Stimulated activated CD4-positive, alpha-beta T cell treated with anti-CD3 and anti-CD28 coated beads, Interleukin-1b, Interleukin-23, amount 100 ng/mL, for 4 hours (primary cell): ENCODE results near the gene CD164.
"Not testable (repeated sequence)": the region's sequence is repeated elsewhere in the genome, so short reads cannot be mapped to it uniquely, and the experiment has no call there.

Experiments used
- DNase-seq, 2 donors: peaks; one replicate each; pipeline ENCODE4 v3.0.0-alpha.2; 2020; ENCODE audit warnings: low read depth in 2 of 2

CD164 gene

DNA sequence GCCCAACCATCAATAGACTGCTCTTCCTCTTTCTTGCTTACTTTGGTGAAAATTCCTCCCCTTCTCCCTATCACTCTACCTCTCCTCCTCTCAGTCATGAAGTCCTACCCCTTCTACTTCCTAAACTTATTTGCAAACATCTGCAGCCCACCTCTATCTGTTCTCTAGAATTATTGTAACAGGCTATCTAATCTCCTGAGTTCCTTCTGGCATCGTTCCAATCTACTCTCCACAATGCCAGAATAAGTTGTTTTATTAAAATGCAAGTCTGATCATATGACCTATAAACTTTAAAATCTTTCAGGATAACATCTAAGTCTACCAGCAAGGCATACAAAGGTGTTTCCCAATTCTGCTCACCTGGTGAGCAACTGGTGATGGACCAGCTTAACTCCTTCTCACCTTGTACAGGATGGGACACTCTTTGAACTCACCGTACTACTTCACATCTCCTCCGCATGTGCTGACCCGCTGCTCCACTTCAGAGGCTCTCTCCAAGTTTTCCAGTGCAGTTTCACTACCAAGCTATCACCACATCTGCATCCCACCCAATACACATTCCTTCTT is 7.9 kb downstream of the CD164 start:
- no peak for DNase-seq

DNA sequence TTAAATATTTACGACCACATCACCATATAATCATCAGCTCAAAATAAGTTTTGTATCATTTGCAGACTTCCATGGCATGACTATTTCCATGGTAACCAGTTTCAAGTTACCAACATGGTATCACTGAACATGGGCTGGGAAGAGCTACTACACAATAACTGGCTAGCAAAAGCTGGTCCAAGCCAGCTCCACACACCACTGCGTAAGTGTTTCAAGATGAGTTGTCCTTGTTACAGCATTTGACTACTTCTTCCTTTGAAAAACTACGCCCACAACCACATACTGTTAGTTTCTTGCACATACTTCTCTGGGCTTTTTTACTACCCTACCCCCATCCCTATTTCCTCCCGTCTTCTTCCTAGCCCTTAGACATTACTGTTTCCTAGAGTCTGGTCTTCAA is 8.5 kb downstream of the CD164 start:
- no peak for DNase-seq

DNA sequence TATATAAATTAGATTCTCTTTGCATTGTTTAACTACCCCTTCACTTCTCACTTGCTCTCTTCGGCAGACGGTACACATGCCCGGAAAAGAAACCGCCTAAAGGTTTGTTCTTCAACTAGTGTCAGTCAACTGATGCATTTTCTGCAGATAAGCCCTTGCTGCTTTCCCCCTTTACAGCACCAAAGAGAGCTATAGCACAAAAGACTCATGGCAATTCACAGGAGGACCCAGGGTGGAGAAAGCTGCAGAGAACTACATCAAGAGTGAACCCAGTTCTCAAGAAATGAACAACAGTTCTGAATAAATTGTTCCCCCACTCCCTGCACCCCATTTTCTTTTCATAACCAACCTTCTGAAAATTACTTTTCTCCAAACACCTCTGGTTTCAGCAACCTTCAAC is 8.9 kb downstream of the CD164 start:
- DNase-seq: no peak

DNA sequence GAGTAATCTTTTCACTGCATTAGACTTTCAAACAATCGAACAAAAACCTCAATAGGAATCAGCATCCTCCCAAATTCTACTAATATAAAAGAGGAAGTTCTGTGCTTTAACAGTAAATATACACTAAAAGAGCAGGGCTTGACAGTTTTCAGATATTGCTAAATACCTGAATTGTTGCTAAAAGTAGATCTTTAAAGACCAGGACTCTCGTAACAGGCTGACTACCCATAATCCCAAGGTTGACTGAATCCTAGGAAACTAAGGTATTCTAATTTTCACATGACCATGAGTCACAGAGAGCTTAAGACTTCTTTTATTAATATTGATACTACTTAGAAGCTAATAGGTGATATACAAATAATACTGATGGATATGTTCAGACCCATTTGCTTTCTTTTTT is 10.1 kb downstream of the CD164 start:
- DNase-seq: no peak

DNA sequence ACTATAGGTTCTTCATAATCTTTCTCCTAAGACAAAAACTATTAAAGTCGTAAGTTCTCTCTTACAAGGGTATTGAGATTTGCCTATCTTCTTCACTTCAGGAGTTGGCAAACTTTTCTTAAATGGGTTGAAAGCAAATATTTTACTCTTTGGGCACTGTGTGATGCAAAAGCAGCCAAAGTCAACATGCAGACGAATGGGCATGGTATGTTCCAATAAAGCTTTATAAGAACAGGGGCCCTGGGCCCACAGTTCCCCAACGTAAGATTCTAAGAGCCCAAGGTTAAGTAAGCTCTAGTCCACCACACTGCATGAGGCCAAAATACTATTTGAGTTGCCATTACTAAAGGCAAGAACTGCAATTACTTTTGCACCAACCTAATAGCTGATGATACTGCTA is 11.5 kb downstream of the CD164 start:
- no peak for DNase-seq

DNA sequence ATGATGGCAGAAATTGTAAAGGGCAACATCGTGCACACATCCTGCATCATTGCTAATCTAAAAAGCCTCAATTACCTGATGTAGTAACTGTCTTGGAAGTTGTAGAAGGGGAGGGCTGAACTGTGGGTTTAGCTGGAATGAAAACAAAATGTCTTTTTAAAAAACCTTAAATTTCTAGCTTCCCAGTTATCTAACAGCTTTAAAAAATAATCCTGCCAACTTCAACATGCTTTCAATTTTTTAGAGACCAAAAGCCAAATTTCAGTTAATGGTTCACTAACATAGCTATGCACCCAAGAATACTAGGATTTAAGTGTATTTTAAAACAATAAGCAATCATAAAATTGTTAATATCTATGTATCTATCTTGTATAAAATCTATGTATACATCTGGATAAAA is 11.9 kb downstream of the CD164 start:
- DNase-seq: no peak

DNA sequence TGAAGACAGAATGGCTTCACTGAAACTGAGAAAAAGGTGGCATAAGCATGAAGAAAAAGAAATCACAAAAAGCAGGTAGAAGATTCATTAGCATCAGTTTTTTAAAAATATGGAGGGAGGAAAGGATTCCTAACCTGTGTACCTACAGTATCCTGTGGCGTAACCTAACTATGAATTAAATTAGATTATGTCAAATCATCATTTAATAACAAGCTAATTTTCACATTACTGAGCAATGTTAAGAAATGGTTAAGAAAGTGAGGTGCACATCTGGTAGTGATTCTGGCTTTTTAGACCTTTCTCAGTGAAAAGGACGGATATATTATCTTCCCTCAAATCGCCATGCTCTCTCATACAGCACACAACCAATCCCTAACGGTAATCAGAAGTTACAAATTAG is 12.5 kb downstream of the CD164 start:
- no peak for DNase-seq

DNA sequence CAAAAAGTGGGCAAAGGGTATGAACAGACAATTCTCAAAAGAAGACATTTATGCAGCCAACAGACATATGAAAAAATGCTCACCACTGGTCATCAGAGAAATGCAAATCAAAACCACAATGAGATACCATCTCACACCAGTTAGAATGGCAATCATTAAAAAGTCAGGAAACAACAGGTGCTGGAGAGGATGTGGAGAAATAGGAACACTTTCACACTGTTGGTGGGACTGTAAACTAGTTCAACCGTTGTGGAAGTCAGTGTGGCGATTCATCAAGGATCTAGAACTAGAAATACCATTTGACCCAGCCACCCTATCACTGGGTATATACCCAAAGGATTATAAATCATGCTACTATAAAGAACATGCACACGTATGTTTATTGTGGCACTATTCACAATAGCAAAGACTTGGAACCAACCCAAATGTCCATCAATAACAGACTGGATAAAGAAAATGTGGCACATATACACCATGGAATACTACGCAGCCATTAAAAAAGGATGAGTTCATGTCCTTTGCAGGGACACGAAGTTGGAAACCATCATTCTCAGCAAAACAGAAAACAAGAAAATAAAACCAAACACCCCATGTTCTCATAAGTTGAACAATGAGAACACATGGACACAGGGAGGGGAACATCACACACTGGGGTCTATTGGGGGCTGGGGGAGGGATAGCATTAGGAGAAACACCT is 17.7 kb downstream of the CD164 start:
- not testable (repeated sequence) for DNase-seq

DNA sequence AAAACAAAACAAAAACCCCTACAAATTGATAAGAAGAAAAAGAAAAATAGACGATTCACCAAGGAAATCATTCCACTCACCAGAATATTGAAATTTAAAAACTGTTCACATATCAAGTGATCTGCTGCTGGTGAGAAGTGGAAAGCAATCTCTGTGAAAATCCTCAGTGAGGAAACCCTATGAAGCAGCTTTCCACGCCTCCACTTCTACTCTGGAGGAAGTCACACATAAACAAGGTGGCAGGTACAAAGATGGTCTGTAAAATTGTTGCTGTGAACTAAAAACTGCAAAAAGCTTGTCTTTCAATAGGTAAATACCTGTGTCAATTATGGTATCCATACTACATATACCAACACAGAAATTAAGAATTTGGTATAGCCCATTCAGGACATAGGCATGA is 18.5 kb downstream of the CD164 start:
- DNase-seq: no peak

DNA sequence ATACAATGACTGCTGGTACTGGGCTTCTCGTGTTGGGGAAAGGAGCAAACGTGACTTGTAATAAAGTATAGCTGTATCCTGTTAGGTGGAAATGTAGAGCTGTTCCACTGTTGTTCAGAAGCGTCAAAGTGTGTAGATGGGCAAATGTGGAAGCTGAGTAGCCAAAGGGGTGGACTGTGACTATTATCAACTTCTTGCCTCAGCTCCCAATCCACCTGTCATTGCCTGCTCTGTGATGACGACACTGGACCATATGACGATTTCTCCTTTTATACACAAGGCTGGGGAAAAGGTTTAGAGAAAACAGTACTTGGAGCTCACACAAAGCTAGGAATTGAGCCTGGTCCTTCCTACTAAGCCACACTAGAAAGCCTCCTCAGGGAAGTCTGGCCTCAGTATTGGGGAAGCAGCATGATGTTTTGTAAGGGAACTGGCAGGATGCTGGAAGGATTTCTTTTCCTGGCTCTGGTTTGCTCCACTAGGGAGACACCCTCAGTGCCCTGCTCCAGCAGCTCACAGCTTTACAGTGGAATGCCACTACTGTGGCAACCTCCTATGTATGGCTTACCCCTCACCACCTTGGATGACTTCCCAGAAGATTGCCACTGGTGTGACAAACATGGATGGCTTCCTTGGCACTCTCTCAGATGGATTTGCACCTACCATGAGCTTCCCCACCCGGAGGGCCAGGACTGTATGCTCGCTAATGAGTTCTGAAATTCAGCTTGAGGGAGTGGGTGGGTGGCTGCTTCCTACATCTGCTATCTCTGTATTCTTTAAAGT is 20.0 kb downstream of the CD164 start:
- DNase-seq: no peak

DNA sequence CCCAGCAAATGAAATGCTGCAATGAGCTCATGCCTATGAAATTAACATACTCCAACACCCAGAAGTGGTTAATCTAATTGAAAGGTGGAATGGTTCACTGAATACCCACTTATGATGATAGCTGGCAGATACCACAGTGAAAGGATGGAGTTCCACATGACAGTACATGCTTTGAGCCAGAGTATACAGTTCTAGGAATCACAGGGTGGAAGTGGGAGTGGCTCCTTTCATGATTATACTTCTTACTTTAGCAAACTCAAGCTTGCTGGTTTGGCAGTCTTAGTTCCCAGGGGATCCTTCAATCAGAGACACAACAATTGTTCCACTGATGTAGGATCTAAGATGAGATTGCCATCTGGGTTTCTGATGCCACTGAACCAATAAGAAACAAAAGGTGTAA is 21.5 kb downstream of the CD164 start:
- DNase-seq: no peak

DNA sequence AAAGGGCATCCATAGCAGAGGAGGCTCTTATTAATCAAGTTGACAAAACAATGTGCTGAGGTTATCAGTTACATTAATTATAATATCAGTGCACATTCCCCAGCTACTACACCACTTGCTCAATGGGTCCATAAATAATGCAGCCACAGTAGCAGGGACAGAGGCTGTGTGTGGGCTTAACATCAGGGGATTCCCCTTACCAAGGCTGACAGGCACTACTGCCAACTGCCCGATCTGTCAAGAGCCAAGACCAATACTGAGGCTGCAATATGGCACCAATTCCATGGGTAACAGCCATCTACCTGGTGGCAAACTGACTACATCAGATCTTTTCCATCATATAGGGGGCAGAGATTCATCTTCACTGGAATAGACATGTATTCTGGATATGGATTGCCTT is 22.0 kb downstream of the CD164 start:
- DNase-seq: no peak

DNA sequence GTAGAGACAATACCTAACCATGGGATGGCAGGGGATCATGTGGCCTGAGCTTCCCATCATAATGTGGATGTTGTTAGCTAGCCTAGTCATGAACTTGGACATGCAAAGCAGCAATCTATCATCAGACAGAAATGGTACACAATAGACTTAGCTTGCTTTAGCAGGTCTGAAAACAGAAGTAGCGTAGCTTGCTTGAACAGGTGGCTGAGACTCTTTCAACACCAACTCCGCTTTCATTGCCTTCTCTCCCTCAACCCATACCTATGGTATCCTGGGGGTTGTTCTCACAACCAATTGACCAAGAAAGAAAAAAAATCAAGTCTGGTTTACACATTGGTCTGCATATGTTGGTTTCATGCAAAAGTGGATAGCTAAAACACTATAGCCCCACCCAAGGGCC is 23.0 kb downstream of the CD164 start:
- no peak for DNase-seq

DNA sequence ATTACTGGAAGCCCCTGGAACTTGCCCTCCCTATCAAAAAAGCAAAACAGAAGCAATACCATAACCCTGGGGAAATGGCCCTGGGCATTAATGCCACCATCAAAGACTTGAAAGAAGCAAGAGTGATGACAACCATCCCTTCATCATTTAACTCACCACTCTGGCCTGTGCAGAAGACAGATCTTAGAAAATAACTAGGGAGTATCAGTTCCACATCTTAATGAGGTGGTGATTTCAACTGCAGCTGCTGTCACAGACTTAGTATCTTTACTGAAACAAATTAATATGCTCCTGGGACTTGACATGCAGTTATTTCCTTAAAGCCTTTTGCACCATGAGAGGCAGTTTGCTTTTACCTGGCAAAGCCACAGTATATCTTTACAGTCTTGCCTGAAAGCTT is 24.1 kb downstream of the CD164 start:
- DNase-seq: no peak

DNA sequence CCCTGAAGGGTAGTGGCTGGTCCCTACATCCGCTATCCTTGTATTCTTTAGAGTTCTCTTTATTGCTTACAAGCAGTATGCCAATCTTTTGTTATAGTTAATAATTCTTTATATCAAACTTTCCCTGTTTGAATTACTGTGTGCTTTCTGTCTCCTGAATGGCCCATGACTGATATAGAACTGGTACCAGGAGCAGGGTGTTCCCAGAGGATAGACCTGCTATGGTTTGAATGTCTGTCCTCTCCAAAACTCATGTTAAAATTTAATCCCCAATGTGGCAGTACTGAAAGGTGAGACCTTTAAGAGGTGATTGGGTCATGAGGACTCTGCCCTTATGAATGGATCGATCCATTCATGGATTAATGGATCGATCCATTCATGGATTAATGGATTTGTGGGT is 26.0 kb downstream of the CD164 start:
- no peak for DNase-seq

DNA sequence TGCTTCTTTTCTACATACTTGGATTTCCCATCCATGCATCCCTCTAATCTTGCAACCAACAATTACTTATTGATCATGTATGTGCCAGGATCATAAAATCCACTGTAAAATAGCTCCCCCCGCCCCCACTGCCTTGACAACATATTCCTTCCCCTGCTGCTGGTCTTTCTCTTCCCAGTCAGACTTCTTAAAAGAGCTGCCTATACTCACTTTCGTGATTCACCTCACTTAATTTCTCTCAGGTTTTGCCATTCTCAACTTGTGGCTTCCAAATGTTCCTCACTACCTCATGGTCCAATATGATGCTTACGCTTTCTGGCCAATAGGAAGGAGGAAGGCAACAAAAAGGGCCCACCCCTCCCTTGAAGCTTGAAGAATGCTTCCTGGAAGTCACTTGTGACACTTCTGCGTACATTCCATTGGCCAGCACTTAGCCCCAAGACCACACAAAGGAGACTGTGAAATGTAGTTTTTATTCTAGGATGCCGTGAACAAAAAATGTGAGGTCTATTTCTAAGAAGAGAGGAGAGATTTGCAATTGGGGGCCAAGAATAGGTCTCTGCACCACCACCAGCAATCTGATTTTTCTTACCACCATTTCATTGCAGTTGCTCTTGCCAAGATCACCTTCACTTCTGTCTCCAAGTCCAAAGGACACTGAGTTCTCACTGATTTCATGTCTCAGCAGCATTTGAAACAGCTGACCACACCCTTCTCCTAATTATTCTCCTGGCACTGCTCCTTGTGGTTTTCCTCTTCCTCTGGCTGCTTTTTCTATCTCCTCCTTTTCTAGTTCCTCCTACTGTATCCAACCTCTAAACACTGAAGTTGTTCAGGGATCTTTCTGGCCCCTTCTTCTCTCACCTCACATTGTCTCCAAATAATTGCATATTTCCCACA is 30.8 kb downstream of the CD164 start:
- no peak for DNase-seq

DNA sequence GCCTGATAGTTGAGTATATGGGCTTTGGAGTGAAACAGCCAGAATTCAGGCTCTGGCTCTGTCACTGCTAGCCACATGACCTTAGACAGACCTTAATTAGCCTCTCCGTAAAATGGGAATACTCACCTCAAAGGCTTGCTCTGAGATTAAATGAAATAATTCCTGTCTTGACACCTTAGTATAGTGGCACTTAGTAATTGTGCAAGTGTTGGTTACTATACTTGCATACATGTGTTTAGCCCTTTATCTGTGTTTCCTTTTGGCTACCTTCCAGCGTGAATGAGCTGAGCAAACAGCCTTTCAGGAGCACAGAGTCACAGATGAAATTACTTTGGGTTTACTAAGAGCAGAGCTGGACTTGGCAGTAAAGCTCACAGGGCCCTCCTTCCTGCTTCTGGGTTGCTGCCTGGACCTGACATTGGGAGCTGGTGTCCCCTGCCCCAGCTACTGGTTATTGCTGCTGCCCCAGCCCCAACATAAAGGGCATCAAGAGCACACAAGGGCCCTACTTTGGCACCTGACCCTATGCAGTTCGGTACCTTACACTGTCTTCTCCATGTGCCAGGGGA is 32.8 kb downstream of the CD164 start:
- no peak for DNase-seq

DNA sequence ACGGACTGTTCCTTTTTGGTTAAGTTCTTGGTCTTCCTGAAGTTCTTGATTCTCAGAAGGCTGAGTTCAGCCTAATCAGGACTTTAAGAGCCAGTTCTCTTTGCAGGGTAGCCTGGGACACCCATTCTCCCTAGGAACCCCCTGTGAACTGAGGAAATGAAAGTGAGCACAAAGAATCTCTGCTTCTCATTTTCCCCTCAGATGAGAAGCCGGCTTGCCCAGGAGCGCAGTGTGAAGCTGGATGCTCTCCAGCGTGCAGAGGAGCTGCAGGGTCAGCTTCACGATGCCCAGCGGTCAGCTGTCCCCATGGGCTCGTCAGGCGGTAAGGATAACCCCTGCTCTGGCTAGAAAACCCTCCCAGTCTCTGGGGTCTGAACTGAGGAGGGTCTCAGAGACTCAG is 34.0 kb downstream of the CD164 start:
- DNase-seq: no peak

DNA sequence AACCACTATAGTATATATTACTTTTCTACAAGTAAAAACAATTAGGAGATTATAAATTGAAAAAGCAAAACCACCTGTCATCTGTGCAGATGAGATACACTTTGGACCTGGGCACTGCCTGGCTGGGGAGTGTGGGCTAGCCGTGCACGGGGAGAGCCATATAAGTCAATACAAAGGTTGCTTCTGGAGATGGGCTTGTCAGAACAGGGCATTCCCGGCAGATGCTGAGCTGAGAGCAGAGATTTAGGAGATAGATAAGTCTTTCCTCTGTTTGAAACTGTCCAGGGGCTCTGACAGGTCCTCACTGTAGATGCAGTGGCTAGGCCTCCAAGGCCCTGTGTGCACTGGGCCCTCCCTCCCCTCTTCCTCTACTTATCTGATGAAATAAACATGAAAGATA is 34.5 kb downstream of the CD164 start:
- DNase-seq: no peak

DNA sequence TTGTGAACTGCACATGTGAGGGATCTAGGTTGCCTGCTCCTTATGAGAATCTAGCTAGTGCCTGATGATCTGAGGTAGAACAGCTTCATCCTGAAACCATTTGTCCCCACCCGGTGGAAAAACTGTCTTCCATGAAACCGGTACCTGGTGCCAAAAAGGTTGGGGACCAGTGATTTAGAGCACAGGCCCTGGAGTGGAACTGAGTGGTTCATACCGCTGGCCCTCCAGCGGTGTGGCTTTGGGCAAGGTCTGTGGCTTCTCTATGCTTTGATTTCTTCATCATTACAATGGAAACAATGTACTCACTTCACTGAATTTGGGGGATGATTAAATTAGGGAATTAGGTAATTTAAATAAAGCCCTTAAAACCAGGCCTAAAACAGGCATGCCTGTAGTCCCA is 36.3 kb downstream of the CD164 start:
- DNase-seq: no peak

DNA sequence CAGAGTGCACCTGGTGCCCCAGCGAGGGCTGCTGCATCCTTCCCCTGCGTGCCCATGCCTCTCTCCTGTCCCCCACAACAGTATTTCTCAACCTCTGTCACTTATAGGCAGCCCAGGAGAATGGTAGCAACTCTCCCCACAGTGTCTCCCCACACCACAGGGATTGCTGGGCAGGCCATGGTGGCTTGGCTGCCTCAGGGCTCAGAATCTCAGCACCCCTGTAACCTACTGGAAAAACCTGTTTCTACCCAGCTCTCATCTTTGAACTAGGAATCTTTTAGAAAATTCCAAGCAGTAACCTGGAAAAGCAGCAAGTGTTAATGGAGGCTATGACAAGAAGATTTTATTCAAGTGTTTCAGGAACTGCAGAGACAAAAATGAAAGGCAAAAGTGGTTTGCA is 38.0 kb downstream of the CD164 start:
- DNase-seq: no peak

DNA sequence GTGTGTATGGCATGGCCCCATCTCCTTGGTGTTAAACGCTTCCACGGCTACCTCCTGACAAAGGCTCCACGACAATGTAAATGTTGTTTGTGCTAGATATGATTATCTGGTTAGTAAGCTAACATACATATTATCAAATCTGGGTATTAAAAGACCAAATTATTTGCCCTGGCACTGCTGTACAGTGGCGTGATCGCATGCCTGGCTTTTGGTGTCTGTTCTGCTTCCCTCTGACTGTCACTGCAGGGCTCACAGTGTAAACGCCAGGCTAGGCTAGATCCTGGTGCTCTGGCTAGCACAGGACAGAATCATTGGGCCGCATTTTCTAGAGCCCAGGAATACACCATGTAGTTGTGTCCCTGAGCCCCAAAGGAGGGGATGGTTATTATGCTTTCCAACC is 38.7 kb downstream of the CD164 start:
- no peak for DNase-seq
